ENCODE data around the gene COQ7.

GRCh38 chr16:19085679-19086200, 18.3 kb downstream of the COQ7 start:
- TF ChIP-seq CTCF (IDR thresholded peaks at IDR 0.05) (no peak), POLR2A (IDR thresholded peaks at IDR 0.05) (no peak), EP300 (IDR thresholded peaks at IDR 0.05) (no peak)

Data from tibial nerve (tissue), 4 donors.